GM06990 (cell line): ENCODE results near the gene ACOT8.
"Not testable (repeated sequence)": the region's sequence is repeated elsewhere in the genome, so short reads cannot be mapped to it uniquely, and the experiment has no call there.

ENCODE experiments used
- DNase-seq: peaks from one replicate; pipeline ENCODE4 v3.0.0-alpha.2; 2011; ENCODE audit not compliant: insufficient read length; ENCODE audit errors: extremely low read depth
- H3K27me3 ChIP-seq: replicated peaks from 2 replicates; pipeline ENCODE4 v1.6.0; 2011; ENCODE audit warnings: low read length; ENCODE audit not compliant: control insufficient read depth, insufficient read depth
- H3K36me3 ChIP-seq: 2 replicates; pipeline ENCODE4 v1.5.1; 2011; ENCODE audit warnings: low read length; ENCODE audit not compliant: control insufficient read depth, insufficient read depth
- H3K4me3 ChIP-seq: replicated peaks from 2 replicates; pipeline ENCODE4 v1.5.1; 2011; ENCODE audit warnings: low read depth, mild to moderate bottlenecking, control low read depth, low read length
- TF ChIP-seq, protein P1 (sequence below): IDR thresholded peaks from 2 replicates; pipeline ENCODE4 v1.5.1; 2011; ENCODE audit warnings: low read length, control low read depth, mild to moderate bottlenecking, inconsistent platforms; ENCODE audit not compliant: insufficient read depth, poor library complexity, severe bottlenecking

ACOT8 gene

GRCh38 chr20:45857114-45857881 is at the start of gene ACOT8, which contains the start of gene ZSWIM3:
ACOT8 (minus strand) TSS chr20:45857392; CDS start chr20:45857315, 77 bp downstream.
ZSWIM3 (plus strand) TSS chr20:45857614; CDS start chr20:45857826, 212 bp downstream.
- peak; percentile 87 for DNase-seq
- peaks cover 3% of the 10 kb centered on the region for H3K36me3 ChIP-seq
- peak within 1 kb of the TSS; percentile 94 for H3K4me3 ChIP-seq
- TF ChIP-seq, protein P1, sequence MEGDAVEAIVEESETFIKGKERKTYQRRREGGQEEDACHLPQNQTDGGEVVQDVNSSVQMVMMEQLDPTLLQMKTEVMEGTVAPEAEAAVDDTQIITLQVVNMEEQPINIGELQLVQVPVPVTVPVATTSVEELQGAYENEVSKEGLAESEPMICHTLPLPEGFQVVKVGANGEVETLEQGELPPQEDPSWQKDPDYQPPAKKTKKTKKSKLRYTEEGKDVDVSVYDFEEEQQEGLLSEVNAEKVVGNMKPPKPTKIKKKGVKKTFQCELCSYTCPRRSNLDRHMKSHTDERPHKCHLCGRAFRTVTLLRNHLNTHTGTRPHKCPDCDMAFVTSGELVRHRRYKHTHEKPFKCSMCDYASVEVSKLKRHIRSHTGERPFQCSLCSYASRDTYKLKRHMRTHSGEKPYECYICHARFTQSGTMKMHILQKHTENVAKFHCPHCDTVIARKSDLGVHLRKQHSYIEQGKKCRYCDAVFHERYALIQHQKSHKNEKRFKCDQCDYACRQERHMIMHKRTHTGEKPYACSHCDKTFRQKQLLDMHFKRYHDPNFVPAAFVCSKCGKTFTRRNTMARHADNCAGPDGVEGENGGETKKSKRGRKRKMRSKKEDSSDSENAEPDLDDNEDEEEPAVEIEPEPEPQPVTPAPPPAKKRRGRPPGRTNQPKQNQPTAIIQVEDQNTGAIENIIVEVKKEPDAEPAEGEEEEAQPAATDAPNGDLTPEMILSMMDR, result no peak
- no peaks in the 10 kb centered on the region for H3K27me3 ChIP-seq

DNA sequence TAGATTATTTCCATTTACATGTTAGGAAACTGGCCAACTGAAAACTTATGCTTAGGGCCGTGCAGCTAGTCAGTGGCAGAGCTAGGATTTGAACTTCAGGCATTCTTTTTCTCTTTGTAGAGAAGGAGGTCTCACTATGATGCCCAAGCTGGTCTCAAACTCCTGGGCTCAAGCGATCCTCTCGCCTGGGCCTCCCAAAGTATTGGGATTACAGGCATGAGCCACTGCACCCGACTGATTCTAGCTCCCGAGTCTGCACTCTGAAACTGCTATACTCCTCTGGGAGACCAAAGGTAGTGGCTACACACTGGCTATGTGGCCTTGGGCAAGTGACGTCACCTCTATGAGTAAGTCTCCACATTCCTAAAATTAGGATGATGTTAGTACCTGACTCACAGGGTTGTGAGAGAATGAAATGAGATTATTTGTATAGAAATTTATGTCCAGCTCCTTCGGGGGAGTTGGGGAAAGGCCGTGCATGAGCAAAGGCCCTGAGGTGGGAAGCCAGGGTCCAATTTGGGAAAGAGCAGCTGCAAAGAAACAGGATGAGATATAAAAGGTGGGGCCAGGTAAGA is 48.4 kb upstream of the ACOT8 start:
- H3K4me3 ChIP-seq, result no peak overlapping the region
- H3K36me3 ChIP-seq, result no peaks in the 10 kb centered on the region; the same call in 1 of the 2 replicates
- H3K27me3 ChIP-seq, result no peaks in the 10 kb centered on the region
- TF ChIP-seq, protein P1, result no peak
- DNase-seq, result no peak

DNA sequence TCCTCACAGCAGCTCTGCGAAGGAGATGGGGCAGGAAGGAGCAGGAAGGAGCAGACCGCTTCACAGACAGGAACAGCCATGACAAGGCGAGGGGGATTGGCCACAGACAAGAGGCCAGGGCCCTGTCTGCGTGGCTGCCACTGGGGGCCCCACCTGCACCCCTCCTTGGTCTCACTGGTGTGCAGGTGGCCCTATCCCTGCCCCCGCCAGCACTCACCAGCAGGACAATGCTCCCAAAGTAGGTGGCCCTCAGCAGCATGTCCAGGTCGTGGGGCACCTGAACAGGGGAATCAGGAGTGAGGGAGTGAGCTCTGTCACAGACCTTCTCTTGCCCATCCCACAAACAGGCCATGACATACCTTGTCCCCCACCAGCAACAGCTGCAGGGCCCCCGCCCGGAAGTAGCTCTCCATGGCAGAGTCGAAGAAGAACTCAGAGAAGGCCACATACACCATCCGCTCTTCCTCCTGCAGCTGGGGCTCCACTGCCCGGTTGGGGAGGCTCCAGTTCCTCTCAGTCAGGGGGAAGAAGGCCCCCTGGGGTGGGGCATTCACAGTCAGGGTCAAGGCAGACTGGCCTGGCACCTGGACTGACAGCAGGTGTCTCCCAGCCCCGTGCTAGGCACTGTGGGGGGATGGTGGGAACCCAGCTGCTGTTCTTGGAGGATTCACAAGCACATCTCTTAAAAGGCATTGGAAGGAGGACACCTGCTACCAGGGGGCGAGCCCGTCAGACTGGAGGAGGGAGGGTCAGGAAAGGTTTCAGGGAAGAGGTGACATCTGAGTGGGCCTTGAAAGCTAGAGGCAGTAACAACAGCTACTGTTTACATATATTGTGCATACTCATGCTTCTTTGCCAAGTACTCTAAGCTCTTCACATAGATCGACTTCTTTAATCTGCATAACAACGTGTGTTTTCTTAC is 47.7 kb upstream of the ACOT8 start:
- DNase-seq, result no peak
- Histone ChIP-seq H3K4me3 (no peak overlapping the region), H3K36me3 (peaks cover under 1% of the 10 kb centered on the region; the same call in 1 of the 2 replicates), H3K27me3 (no peaks in the 10 kb centered on the region)
- TF ChIP-seq, protein P1, result no peak

DNA sequence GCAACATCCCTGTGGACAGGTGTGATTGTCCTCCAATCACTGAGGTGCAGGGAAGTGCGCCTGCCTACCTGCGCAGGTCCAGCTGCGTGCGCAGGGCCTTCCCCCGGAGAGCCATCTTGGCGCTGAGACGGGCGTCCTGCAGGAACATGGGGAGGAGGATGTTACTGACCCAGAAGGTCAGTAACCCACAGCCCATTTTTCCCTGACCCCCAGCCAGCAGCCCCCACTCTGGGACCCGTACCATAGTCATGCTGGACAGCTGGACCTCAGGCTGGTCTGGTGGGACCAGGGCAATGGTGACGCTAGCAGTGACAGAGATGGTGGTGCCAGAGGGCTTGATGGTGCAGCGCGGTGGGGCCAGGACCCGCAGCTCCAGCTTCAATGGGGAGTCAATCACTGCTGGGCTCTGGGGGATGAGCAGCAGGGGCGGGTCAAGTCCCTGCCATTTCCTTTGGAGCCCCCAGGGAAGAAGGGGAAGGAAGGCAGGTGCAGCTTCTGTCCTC is 45.1 kb upstream of the ACOT8 start:
- Histone ChIP-seq H3K4me3 (no peak overlapping the region), H3K36me3 (peaks cover 5% of the 10 kb centered on the region), H3K27me3 (no peaks in the 10 kb centered on the region)
- TF ChIP-seq, protein P1, result no peak
- DNase-seq, result no peak

DNA sequence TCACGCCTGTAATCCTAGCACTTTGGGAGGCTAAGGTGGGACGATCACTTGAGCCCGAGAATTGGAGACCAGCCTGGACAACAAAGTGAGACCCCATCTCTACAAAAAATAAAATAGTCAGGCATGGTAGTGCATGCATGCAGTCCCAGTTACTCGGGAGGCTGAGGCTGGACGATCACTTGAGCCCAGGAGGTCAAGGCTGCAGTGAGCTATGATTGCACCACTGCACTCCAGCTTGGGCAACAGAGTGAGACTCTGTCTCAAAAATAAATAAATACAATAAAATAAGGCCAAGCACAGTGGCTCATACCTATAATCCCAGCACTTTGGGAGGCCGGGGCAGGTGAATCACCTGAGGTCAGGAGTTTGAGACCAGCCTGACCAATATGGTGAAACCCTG is 44.1 kb upstream of the ACOT8 start:
- H3K4me3 ChIP-seq, DNase-seq, H3K36me3 ChIP-seq, H3K27me3 ChIP-seq: not testable (repeated sequence)
